Epithelial cell of proximal tubule (primary cell): ENCODE data around the gene ARHGAP4. TPM values are rescaled to one million over a fixed set of nuclear protein-coding genes. Genes with fewer than 3 reads are reported as not detected.

Source experiments
- DNase-seq: peaks from one replicate; pipeline ENCODE4 v3.0.0-alpha.2; 2011; ENCODE audit warnings: low read depth
- H3K4me3 ChIP-seq: 2 replicates; pipeline ENCODE4 v1.5.1; 2011; ENCODE audit warnings: low read depth, mild to moderate bottlenecking, low read length
- CTCF ChIP-seq: conservative IDR thresholded peaks from 2 replicates; pipeline ENCODE4 v1.5.1; 2012; ENCODE audit warnings: low read depth, mild to moderate bottlenecking, low read length
- total RNA-seq: library from RNA; depleted of rRNA; stranded (reverse); fragments of >200 nt; gene quantifications from 2 replicates; pipeline ENCODE4 v1.2.3, GENCODE V29; 2015

Gene ARHGAP4
- total RNA-seq, 1 donor from 2014 or later, result 20.2 TPM

DNA sequence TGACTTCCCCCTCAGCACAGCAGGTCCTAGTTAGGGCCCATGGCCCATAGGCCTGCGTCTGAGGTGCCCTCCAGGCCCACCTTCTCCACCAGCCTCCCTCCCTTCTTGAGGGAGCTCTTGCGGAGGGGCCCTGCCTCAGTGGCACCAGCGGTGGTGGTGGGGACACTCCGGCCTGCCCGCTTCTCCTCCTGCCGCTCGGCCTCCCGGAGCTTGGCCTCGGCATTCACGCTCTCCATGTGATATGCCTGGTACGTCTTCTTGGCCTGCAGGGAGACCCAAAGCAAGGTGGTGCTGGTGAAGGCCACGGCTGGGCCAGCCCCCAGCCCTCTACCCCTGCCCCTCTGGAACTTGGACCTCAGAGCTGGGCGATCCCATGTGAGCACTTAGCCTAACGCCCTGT is 5.5 kb downstream of the ARHGAP4 start:
- H3K4me3 ChIP-seq, result no peak overlapping the region
- DNase-seq, result no peak
- no peak for TF ChIP-seq CTCF

GRCh38 chrX:153919281-153919680 is 6.8 kb downstream of the ARHGAP4 start:
- no peak for DNase-seq
- no peak overlapping the region for H3K4me3 ChIP-seq
- TF ChIP-seq CTCF, result no peak

DNA sequence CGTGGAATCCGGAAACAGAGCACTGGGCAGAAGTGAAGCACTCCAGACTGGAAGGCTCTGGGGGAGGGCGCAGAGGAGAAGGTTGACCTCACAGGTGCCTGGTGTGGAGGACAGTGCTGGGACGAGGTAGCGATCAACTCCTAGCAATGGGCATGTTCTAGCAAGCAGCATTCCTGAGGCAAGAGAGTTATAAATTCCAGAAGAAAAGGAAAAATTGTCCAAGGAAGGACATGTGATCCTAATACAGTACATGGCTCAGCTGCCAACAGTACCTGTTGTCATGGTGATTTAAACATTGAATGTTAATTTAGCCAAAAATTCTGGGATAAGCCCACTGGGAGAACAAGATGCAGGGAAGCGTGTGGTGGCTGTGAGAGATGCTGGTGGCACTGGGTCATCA is 8.2 kb downstream of the ARHGAP4 start:
- TF ChIP-seq CTCF, result no peak
- no peak for DNase-seq
- H3K4me3 ChIP-seq, result no peak overlapping the region

GRCh38 chrX:153913701-153914100 is 12.4 kb downstream of the ARHGAP4 start:
- H3K4me3 ChIP-seq, result no peak overlapping the region
- no peak for TF ChIP-seq CTCF
- DNase-seq, result no peak

GRCh38 chrX:153913211-153913610 is 12.9 kb downstream of the ARHGAP4 start:
- H3K4me3 ChIP-seq, result no peak overlapping the region
- DNase-seq, result no peak
- no peak for TF ChIP-seq CTCF

GRCh38 chrX:153911798-153912197 is 14.3 kb downstream of the ARHGAP4 start:
- TF ChIP-seq CTCF, result no peak
- DNase-seq, result no peak
- H3K4me3 ChIP-seq, result no peak overlapping the region

GRCh38 chrX:153910446-153910845 is 15.6 kb downstream of the ARHGAP4 start:
- no peak overlapping the region for H3K4me3 ChIP-seq
- no peak for DNase-seq
- no peak for TF ChIP-seq CTCF
